GM23338 (cell line): ENCODE results near the gene DCPS. TPM values are rescaled to one million over a fixed set of nuclear protein-coding genes. Genes with fewer than 3 reads are reported as not detected.

Experiments used
- ATAC-seq: fragments of 200-7000 bp; cut with Tn5 transposase; 3 replicates; pipeline ENCODE4 v1.9.1; 2020
- DNase-seq: peaks from one replicate; pipeline ENCODE4 v3.0.0-alpha.2; 2015; ENCODE audit warnings: low spot score
- H2AFZ ChIP-seq: fragments of 200-600 bp; sonication (generic); 2 replicates; pipeline ENCODE4 v1.8.0; 2016; ENCODE audit warnings: antibody characterized with exemption, mild to moderate bottlenecking, moderate library complexity
- H3F3A ChIP-seq: fragments of 200-600 bp; sonication (generic); replicated peaks from 2 replicates; pipeline ENCODE4 v1.8.0; 2017; ENCODE audit warnings: antibody characterized with exemption, mixed run types, low read depth
- H3K27ac ChIP-seq: fragments of 200-600 bp; sonication (generic); 2 replicates; pipeline ENCODE4 v1.6.1; 2016; ENCODE audit warnings: low read depth
- H3K27me3 ChIP-seq: fragments of 200-600 bp; sonication (generic); 2 replicates; pipeline ENCODE4 v1.8.0; 2016; ENCODE audit warnings: mild to moderate bottlenecking, mixed run types, moderate library complexity; ENCODE audit not compliant: insufficient read depth
- H3K36me3 ChIP-seq: fragments of 200-600 bp; sonication (generic); 2 replicates; pipeline ENCODE4 v1.8.0; 2016; ENCODE audit warnings: mild to moderate bottlenecking; ENCODE audit not compliant: insufficient read depth
- H3K4me1 ChIP-seq: fragments of 200-600 bp; sonication (generic); 2 replicates; pipeline ENCODE4 v1.8.0; 2016; ENCODE audit warnings: mild to moderate bottlenecking, moderate library complexity; ENCODE audit not compliant: insufficient read depth
- H3K4me2 ChIP-seq: fragments of 200-600 bp; sonication (generic); 2 replicates; pipeline ENCODE4 v1.7.1; 2017; ENCODE audit warnings: mixed run types
- H3K4me3 ChIP-seq: fragments of 200-600 bp; sonication (generic); 2 replicates; pipeline ENCODE4 v1.6.1; 2016; ENCODE audit warnings: mixed run types
- H3K79me2 ChIP-seq: fragments of 200-600 bp; sonication (generic); replicated peaks from 2 replicates; pipeline ENCODE4 v1.8.0; 2017; ENCODE audit warnings: mild to moderate bottlenecking; ENCODE audit not compliant: insufficient read depth
- H3K9me2 ChIP-seq: fragments of 200-600 bp; sonication (generic); 2 replicates; pipeline ENCODE4 v1.8.0; 2017; ENCODE audit not compliant: insufficient read depth
- H4K20me1 ChIP-seq: fragments of 200-600 bp; sonication (generic); replicated peaks from 2 replicates; pipeline ENCODE4 v1.8.0; 2017; ENCODE audit warnings: mild to moderate bottlenecking; ENCODE audit not compliant: insufficient read depth
- H3K27ac Mint-ChIP-seq: 2 replicates; pipeline ENCODE4 v1.8.0; 2020; ENCODE audit warnings: inconsistent platforms, mild to moderate bottlenecking, moderate library complexity, mixed read lengths
- H3K27me3 Mint-ChIP-seq: 3 replicates; pipeline ENCODE4 v1.8.0; 2022; ENCODE audit warnings: low read depth, mild to moderate bottlenecking, moderate library complexity, mixed read lengths, inconsistent platforms; ENCODE audit not compliant: insufficient read depth, poor library complexity
- H3K36me3 Mint-ChIP-seq: 3 replicates; pipeline ENCODE4 v1.8.0; 2021; ENCODE audit warnings: low read depth, mild to moderate bottlenecking, inconsistent platforms, moderate library complexity, mixed read lengths
- H3K4me1 Mint-ChIP-seq: 3 replicates; pipeline ENCODE4 v1.8.0; 2020; ENCODE audit warnings: mild to moderate bottlenecking, inconsistent platforms, mixed read lengths
- H3K4me3 Mint-ChIP-seq: 3 replicates; pipeline ENCODE4 v1.8.0; 2021; ENCODE audit warnings: moderate library complexity, mild to moderate bottlenecking, inconsistent platforms, mixed read lengths
- H3K9me3 Mint-ChIP-seq: 3 replicates; pipeline ENCODE4 v1.8.0; 2020; ENCODE audit warnings: moderate library complexity, mild to moderate bottlenecking, inconsistent platforms, mixed read lengths
- ETS1 ChIP-seq: IDR thresholded peaks from 2 replicates; pipeline ENCODE4 v1.6.1; 2016; ENCODE audit warnings: antibody characterized with exemption
- EZH2 ChIP-seq: fragments of 200-600 bp; sonication (generic); IDR thresholded peaks from one replicate; pipeline ENCODE4 v1.8.0; 2017; ENCODE audit warnings: antibody characterized with exemption, mild to moderate bottlenecking, low read depth; ENCODE audit not compliant: unreplicated experiment
- EZH2phosphoT487 ChIP-seq: fragments of 200-600 bp; sonication (generic); IDR thresholded peaks from one replicate; pipeline ENCODE4 v1.8.1; 2018; ENCODE audit warnings: antibody characterized with exemption; ENCODE audit not compliant: unreplicated experiment
- REST ChIP-seq: IDR thresholded peaks from one replicate; pipeline ENCODE4 v1.6.1; 2018; ENCODE audit warnings: antibody characterized with exemption; ENCODE audit not compliant: unreplicated experiment
- STAT1 ChIP-seq: IDR thresholded peaks from one replicate; pipeline ENCODE4 v1.6.1; 2016; ENCODE audit warnings: antibody characterized with exemption; ENCODE audit not compliant: unreplicated experiment
- ZNF114 ChIP-seq: fragments of 250-450 bp; sonication (Bioruptor Pico); IDR thresholded peaks from 2 replicates; pipeline ENCODE4 v1.5.0; 2020; ENCODE audit warnings: mild to moderate bottlenecking, moderate library complexity
- ZNF462 ChIP-seq: fragments of 250-450 bp; sonication (Bioruptor Pico); IDR thresholded peaks from 2 replicates; pipeline ENCODE4 v1.5.0; 2020; ENCODE audit warnings: mild to moderate bottlenecking, moderate library complexity
- polyA plus RNA-seq: library from polyadenylated mRNA; unstranded; fragments of >200 nt; fragmentation: Nextera tagmentation; extraction: Ambion mirVana; gene quantifications from 2 replicates; pipeline ENCODE4 v1.2.1, GENCODE V29; 2016
- total RNA-seq: library from RNA; depleted of rRNA; stranded (reverse); fragments of >200 nt; shearing (Covaris generic); gene quantifications from 2 replicates; pipeline ENCODE4 v1.2.3, GENCODE V29; 2014

Gene DCPS
- total and polyA plus RNA-seq, 2 experiments from 2014 or later, result 26.8 to 46.4 TPM

DNA sequence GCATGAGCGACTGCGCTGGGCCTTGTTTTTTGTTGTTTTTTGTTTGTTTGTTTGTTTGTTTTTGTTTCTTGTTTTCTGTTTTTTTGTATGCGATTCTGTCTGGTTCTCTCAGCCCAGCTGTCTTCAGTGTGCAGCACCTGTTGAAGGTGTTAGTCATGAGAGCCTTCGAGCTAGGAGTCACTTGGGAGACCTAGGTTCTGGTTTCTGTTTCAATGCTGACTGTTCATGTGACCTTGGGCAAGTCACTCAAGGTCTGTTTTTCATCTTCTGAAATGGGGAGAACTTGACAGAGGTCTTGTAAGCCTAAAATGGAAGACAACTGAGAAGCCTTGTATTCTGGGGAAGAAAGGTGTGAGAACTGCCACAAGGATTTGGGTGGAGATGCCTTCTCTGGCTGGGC, 1.8 kb downstream of the DCPS start:
- no peak overlapping the region; the same call in 2 of the 3 replicates for H3K4me3 Mint-ChIP-seq
- DNase-seq (no peak), ATAC-seq (no peak)
- Histone ChIP-seq H3K36me3 (no peaks in the 10 kb centered on the region), H3F3A (no peaks in the 10 kb centered on the region), H3K9me2 (no peaks in the 10 kb centered on the region), H3K79me2 (peaks cover 22% of the 10 kb centered on the region), H3K27me3 (no peaks in the 10 kb centered on the region), H3K4me2 (no peak overlapping the region), H3K27ac (no peak overlapping the region), H2AFZ (no peak overlapping the region), H3K4me3 (no peak overlapping the region), H4K20me1 (no peaks in the 10 kb centered on the region), H3K4me1 (no peaks in the 10 kb centered on the region)
- TF ChIP-seq ZNF114 (CRISPR knock-in tag) (no peak), REST (no peak), ZNF462 (no peak), STAT1 (no peak), EZH2phosphoT487 (no peak), ETS1 (no peak), EZH2 (no peak)
- H3K36me3 Mint-ChIP-seq, result peaks cover 31% of the 10 kb centered on the region
- H3K4me1 Mint-ChIP-seq, result peaks cover 19% of the 10 kb centered on the region
- H3K9me3 Mint-ChIP-seq, result 0 out of 3 replicates have a peak, but pooled peaks cover 2% of the 10 kb centered on the region
- H3K27ac Mint-ChIP-seq, result no peak overlapping the region
- H3K27me3 Mint-ChIP-seq, result peaks cover 5% of the 10 kb centered on the region
